GM19455 (cell line): ENCODE results near the gene FGF5.
"Not testable (repeated sequence)": the region's sequence is repeated elsewhere in the genome, so short reads cannot be mapped to it uniquely, and the experiment has no call there.

ENCODE experiments used
- ATAC-seq: cut with Tn5 transposase; IDR thresholded peaks from one replicate; pipeline ENCODE4 v1.9.1; 2021; ENCODE audit not compliant: unreplicated experiment

The FGF5 gene

GRCh38 chr4:80294206-80294605, 27.7 kb downstream of the FGF5 start:
- no peak for ATAC-seq

GRCh38 chr4:80295336-80295735, 28.9 kb downstream of the FGF5 start:
- ATAC-seq, result no peak

DNA sequence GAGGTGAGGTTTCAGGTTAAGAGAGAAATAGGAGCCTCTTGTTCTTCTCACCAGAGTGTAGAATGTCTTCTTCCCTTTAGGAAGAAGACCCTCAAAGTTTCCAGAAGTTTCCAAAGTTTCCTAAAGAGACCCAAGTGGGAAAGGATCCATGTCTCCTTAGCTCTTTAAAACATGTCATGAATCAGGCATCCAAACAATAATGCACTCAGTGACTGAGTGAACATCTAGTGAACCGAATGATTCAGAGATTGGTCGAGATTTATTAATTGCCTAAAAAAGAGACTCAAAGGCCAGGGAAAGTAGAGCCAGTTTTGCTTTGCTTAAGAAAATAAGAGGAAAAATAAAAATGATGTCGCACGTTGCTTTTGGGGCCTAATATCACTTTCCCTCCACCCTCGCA, 29.4 kb downstream of the FGF5 start:
- ATAC-seq, result no peak

GRCh38 chr4:80301884-80302283, 35.4 kb downstream of the FGF5 start:
- ATAC-seq, result no peak

GRCh38 chr4:80302616-80303223, 36.3 kb downstream of the FGF5 start:
- no peak for ATAC-seq

GRCh38 chr4:80305466-80305865, 39.0 kb downstream of the FGF5 start:
- no peak for ATAC-seq

- no peak for ATAC-seq
These were observed 39.8 kb downstream of the FGF5 start for GRCh38 chr4:80306260-80306659.

DNA sequence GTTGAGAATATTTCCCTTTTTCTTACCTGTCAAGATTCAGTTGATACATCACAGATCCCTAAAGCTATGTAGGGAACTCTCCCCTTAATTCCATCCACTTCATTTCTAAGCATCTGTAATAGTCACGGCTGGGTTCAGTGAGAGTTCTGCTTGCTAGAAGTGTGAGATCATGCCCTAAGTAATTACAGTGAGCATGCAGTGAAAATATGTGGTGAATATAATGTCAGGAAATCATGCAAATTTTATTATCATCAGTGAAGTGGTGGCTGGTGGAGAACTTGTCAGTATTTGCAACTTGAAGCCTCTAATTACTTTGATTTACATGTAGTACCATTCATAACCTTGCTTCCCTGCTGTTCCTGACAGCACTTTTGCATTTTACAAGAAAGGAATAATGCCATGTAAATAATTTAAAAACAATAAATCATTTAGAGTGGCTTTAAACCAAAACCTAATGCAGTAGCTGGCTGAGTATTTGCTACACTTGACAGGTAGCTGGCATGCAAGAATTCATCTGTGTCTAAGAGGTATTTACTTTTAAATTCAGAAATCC, 40.8 kb downstream of the FGF5 start:
- no peak for ATAC-seq

- ATAC-seq, result no peak
These were observed 41.5 kb downstream of the FGF5 start for GRCh38 chr4:80307774-80308465.

DNA sequence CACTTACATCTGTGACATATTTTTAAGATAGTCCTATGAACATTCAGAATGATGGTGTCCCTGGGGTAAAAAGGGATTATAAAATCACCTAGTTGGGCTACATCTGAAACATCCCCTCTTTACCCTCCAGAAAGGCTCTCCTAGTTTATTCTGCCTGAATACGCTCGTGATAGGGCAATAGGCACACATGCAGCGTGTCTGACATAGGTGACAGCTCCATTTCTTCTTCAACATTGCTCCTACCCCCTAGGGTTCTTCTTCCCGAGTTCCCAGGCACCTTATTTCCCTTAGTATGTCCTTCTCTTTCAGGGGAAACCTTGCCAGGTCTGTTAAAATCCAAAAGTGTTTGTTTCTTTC, 42.0 kb downstream of the FGF5 start:
- ATAC-seq, result no peak

DNA sequence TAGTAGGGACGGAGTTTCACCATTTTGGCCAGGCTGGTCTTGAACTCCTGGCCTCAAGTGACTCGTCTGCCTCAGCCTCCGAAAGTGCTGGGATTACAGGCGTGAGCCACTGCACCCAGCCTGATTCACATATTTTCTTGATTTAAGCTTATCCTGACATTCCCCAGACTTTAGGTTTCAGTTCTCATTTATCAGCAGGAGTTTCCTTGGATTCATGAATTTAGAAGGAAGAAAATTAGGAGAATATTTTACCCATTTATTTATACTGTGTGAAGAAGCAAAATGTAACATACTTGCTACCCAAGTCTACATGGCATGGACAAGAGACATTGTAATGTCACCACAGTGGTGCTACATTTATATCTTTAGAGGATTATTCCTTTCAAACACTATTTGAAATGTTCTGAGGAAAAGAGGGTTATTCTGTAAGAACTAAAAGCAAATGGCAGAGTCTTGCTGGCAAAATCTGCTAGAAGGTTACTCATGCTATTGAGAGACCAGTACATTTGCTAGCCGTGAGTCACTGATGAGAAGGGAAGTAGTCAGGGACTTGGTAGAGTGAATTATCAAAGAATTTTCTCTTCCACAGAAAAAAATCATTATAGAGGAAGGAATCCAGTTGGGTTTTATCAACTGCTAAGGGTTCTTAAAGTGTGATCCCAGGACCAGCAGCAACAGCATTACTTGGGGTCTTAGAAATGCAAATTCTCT, 43.0 kb downstream of the FGF5 start:
- ATAC-seq, result no peak

DNA sequence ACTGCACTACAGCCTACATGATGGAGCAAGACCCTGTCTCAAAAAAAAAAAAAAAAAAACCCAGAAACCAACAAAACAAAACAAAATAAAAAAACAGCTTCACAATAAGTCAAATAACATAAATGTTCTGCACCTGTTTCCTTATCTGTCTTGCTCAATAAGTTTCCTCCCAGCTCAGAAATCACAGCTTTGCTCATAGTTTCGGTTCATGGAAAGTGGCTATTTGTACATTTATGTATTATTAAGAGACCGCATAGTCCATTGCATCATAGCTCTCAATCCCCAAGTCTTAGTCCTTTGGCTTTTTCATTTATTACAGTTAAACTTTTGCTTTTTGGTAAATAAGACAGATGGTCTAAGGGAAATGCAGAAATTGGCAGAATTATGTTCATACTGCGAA, 44.7 kb downstream of the FGF5 start:
- no peak for ATAC-seq

GRCh38 chr4:80312124-80312523, 45.7 kb downstream of the FGF5 start:
- no peak for ATAC-seq

GRCh38 chr4:80313627-80314026, 47.2 kb downstream of the FGF5 start:
- ATAC-seq, result no peak

DNA sequence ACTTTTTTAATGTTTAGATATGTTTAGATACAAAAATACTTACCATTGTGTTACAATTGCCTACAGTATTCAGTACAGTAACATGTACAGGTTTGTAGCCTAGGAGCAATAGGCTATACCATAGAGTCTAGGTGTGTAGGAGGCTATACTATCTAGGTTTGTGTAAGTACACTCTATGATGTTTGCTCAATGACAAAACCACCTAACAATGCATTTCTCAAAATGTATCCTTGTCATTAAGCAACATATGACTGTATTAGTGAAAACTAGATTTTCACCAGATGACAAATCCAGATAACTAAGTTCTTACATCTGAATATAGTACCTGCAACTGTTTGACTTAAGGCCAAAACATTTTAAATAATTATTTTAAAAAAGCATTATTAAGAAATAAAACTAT, 49.4 kb downstream of the FGF5 start:
- ATAC-seq, result not testable (repeated sequence)

DNA sequence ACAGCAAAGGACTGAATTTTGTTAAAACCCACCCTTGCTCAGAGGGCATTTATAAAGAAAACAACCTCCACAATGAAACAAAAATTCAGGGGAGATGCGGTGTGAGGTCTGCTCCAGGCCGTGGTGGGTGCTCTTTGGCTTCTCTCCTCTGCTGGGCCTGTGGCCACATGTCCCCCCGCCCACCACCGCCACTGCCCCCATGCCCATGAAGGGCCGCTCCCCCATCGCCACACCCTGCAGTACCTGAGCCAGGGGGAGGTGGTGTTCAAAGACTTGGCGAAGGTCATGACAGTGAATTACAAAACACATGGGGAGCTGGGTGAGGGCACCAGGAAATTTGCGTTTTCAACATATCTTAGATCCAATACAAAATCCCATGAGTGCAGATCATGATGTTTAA, 54.9 kb downstream of the FGF5 start:
- ATAC-seq, result no peak

DNA sequence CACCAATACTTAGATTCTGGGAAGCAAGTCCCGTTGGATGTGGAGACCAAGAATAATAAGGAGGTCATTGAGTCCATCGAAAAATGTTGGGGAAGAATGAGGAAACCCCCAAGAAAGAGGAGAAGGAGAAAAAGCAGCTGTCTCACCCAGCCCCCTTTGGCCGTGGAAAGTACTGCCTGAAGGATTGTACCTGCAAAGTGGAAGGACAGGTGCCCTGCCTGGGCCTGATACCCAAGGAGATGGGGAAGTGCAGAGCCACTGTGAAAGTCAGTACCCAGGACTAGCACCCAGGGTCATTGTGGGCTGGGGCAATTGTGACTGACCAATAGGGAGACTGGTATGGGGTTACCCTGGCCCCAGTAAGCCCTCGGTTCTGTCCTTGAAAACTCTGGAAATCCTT, 55.3 kb downstream of the FGF5 start:
- no peak for ATAC-seq

DNA sequence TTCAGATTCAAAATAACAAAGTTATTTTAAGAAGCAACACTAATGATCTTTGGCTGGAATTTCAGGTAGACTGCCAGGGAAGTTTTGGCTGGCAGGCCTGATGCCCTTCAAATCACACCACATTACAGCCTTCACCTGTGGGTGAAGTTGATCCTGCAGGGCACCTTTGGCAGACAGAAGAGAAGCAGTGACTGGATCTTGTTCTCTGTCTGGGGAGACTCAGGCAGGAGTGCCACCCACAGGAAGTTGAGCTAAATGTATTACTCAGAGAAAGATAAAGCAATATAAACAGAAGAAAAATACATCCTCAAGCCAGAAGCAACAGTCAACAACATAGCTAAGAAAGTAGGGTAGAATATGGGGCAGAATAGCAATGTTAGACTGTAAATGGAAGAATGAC, 56.3 kb downstream of the FGF5 start:
- no peak for ATAC-seq

DNA sequence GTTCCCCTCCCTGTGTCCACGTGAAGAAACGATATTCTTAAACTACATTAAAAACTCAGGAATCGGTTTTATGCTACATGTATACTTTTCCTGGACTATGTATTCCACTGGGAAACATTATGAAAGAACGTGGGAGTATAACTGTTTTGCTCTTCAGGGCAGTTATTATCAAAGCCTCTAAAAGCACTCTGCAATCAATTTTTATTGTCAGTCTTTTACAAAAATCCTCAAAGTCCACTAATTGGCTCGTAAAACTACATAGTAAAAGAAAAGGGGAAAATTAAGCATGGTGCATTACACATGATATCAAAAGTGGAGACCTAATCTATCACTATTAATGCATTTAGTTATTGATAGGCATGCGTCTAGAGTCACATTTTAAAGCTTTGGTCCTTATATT, 57.7 kb downstream of the FGF5 start:
- ATAC-seq, result no peak

- ATAC-seq, result no peak
These were observed 65.2 kb downstream of the FGF5 start for GRCh38 chr4:80331693-80332092.

GRCh38 chr4:80333121-80333520, 66.7 kb downstream of the FGF5 start:
- ATAC-seq, result no peak

GRCh38 chr4:80334568-80334967, 68.1 kb downstream of the FGF5 start:
- ATAC-seq, result no peak
